ENCODE measurements around the gene CLEC18B. TPM values are rescaled to one million over a fixed set of nuclear protein-coding genes. Genes with fewer than 3 reads are reported as not detected.
"Not testable (repeated sequence)": the region's sequence is repeated elsewhere in the genome, so short reads cannot be mapped to it uniquely, and the experiment has no call there.

Gene CLEC18B
- polyA plus RNA-seq, 6 donors from 2014 or later, result not detected

GRCh38 chr16:74455213-74455612 is 33.9 kb upstream of the CLEC18B start:
- peak overlapping the region in 5 of 6 donors; percentile 9 to 96 (median 76) for H3K27ac Mint-ChIP-seq
- H3K4me1 Mint-ChIP-seq, result peaks cover 15 to 18% (median 18%) of the 10 kb centered on the region in 3 donors
- H3K27me3 Mint-ChIP-seq, result no peaks in the 10 kb centered on the region
- no peaks in the 10 kb centered on the region for H3K9me3 Mint-ChIP-seq
- H3K4me3 Mint-ChIP-seq, result no peak overlapping the region
- peaks cover 49 to 50% of the 10 kb centered on the region in 2 donors for H3K36me3 Mint-ChIP-seq
- DNase-seq (no peak), ATAC-seq (ENCODE audit: low read depth in 2 of 2) (no peak)

GRCh38 chr16:74451951-74452758 is 30.9 kb upstream of the CLEC18B start:
- no peaks in the 10 kb centered on the region for H3K9me3 Mint-ChIP-seq
- H3K36me3 Mint-ChIP-seq, result peaks cover 33 to 41% of the 10 kb centered on the region in 2 donors
- DNase-seq (no peak), ATAC-seq (ENCODE audit: low read depth in 2 of 2) (peak; percentile 44 to 69)
- H3K4me3 Mint-ChIP-seq, result no peak overlapping the region
- H3K4me1 Mint-ChIP-seq, result peaks cover 15 to 18% (median 18%) of the 10 kb centered on the region in 3 donors
- H3K27ac Mint-ChIP-seq, result peak overlapping the region; percentile 20 to 89 (median 59)
- H3K27me3 Mint-ChIP-seq, result no peaks in the 10 kb centered on the region

- peaks cover 33 to 40% of the 10 kb centered on the region in 2 donors for H3K36me3 Mint-ChIP-seq
- DNase-seq, result no peak
- ATAC-seq (ENCODE audit: low read depth in 2 of 2), result no peak
- peaks cover 15 to 18% (median 18%) of the 10 kb centered on the region in 3 donors for H3K4me1 Mint-ChIP-seq
- H3K9me3 Mint-ChIP-seq, result no peaks in the 10 kb centered on the region
- no peaks in the 10 kb centered on the region for H3K27me3 Mint-ChIP-seq
- H3K27ac Mint-ChIP-seq, result peak overlapping the region in 3 of 6 donors; percentile 29 to 74 (median 52)
- peak overlapping the region in 1 of 8 donors; percentile 45 for H3K4me3 Mint-ChIP-seq
Observed at GRCh38 chr16:74450967-74451760, 29.9 kb upstream of the CLEC18B start.

- H3K4me1 Mint-ChIP-seq, result peaks cover 15 to 18% (median 18%) of the 10 kb centered on the region in 3 donors
- peaks cover 24 to 30% of the 10 kb centered on the region in 2 donors for H3K36me3 Mint-ChIP-seq
- H3K27me3 Mint-ChIP-seq, result no peaks in the 10 kb centered on the region
- no peak for DNase-seq
- H3K9me3 Mint-ChIP-seq, result no peaks in the 10 kb centered on the region
- ATAC-seq (ENCODE audit: low read depth in 2 of 2), result no peak
- no peak overlapping the region for H3K4me3 Mint-ChIP-seq
- no peak overlapping the region for H3K27ac Mint-ChIP-seq
Observed at GRCh38 chr16:74450236-74450635, 29.0 kb upstream of the CLEC18B start.

- peaks cover 19 to 27% of the 10 kb centered on the region in 2 donors for H3K36me3 Mint-ChIP-seq
- no peaks in the 10 kb centered on the region for H3K27me3 Mint-ChIP-seq
- H3K4me3 Mint-ChIP-seq, result no peak overlapping the region
- no peak for DNase-seq
- peaks cover 15 to 18% (median 18%) of the 10 kb centered on the region in 3 donors for H3K4me1 Mint-ChIP-seq
- peak overlapping the region in 3 of 6 donors; percentile 40 to 66 (median 45) for H3K27ac Mint-ChIP-seq
- no peaks in the 10 kb centered on the region for H3K9me3 Mint-ChIP-seq
- ATAC-seq (ENCODE audit: low read depth in 2 of 2), result no peak
Observed at GRCh38 chr16:74449470-74449869, 28.2 kb upstream of the CLEC18B start.

- no peak for ATAC-seq (ENCODE audit: low read depth in 2 of 2)
- H3K27ac Mint-ChIP-seq, result peak overlapping the region in 3 of 6 donors; percentile 45 to 66 (median 47)
- H3K9me3 Mint-ChIP-seq, result no peaks in the 10 kb centered on the region
- H3K4me3 Mint-ChIP-seq, result no peak overlapping the region
- DNase-seq, result no peak
- peaks cover 19 to 27% of the 10 kb centered on the region in 2 donors for H3K36me3 Mint-ChIP-seq
- H3K4me1 Mint-ChIP-seq, result peaks cover 15 to 18% (median 18%) of the 10 kb centered on the region in 3 donors
- no peaks in the 10 kb centered on the region for H3K27me3 Mint-ChIP-seq
Observed at GRCh38 chr16:74448990-74449389, 27.7 kb upstream of the CLEC18B start.

DNA sequence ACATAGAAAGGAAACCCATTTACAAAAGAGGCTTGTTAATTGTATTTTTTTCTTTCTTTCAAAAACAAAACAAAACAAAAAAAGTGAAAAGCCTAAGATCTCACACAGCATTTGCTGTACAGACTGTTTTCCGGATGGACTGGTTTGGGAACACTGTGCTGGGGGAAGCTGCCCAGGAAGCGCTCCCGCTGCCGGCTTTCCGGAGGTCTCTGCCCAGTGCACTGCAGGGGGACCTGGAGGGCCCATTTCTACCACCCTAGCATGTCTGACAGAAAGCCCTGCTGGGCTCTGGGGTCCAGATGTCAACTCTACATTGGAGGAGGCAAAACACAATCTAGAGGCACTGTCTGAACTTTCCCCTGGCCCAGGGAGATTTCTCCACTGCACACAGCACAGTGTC is 26.3 kb upstream of the CLEC18B start:
- H3K36me3 Mint-ChIP-seq, result peaks cover 10 to 17% of the 10 kb centered on the region in 2 donors
- H3K4me3 Mint-ChIP-seq, result no peak overlapping the region
- ATAC-seq (ENCODE audit: low read depth in 2 of 2) (no peak), DNase-seq (no peak)
- H3K4me1 Mint-ChIP-seq, result peaks cover 6 to 9% (median 8%) of the 10 kb centered on the region in 3 donors
- H3K27ac Mint-ChIP-seq, result no peak overlapping the region
- H3K27me3 Mint-ChIP-seq, result no peaks in the 10 kb centered on the region
- H3K9me3 Mint-ChIP-seq, result no peaks in the 10 kb centered on the region

GRCh38 chr16:74446866-74447265 is 25.6 kb upstream of the CLEC18B start:
- H3K4me3 Mint-ChIP-seq, result peak overlapping the region in 1 of 8 donors; percentile 32
- H3K27ac Mint-ChIP-seq, result no peak overlapping the region
- DNase-seq, result no peak
- peaks cover 4 to 10% of the 10 kb centered on the region in 2 donors for H3K36me3 Mint-ChIP-seq
- no peaks in the 10 kb centered on the region for H3K9me3 Mint-ChIP-seq
- no peak for ATAC-seq (ENCODE audit: low read depth in 2 of 2)
- H3K27me3 Mint-ChIP-seq, result no peaks in the 10 kb centered on the region
- peaks cover 0 to 2% (median 1%) of the 10 kb centered on the region in 3 donors for H3K4me1 Mint-ChIP-seq

DNA sequence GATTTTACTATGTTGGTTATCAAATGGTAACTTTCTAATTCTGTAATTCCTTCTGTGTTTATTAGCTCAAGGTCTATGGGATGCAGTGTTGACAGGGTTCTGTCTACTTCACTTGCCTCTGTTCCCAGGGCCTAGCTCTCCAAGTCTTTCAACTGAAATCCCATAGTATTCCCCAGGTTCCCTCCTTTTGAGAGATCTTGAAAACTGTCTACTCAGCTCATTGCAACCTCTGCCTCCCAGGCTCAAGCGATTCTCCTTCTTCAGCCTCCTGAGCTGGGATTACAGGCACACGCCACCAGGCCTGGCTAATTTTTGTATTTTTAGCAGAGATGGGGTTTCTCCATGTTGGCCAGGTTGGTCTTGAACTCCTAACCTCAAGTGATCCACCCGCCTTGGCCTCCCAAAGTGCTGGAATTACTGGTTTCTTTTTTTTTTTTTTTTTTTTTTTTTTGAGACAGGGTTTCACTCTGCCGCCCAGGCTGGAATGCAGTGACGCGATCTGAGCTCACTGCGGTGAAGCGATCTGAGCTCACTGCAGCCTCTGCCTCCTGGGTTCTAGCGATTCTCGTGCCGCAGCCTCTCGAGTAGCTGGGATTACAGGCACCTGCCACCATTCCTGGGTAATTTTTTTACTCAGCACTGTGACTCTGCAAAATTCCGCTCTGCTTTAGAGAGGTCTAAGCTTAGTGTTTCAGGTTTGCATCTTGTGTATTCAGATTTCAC is 22.5 kb upstream of the CLEC18B start:
- not testable (repeated sequence) for H3K4me3 Mint-ChIP-seq, H3K27ac Mint-ChIP-seq, H3K27me3 Mint-ChIP-seq

GRCh38 chr16:74439685-74440084 is 18.4 kb upstream of the CLEC18B start:
- no peak overlapping the region for H3K4me3 Mint-ChIP-seq
- H3K9me3 Mint-ChIP-seq, result peaks cover 0 to 12% (median 6%) of the 10 kb centered on the region in 7 donors
- peaks cover 0 to 5% of the 10 kb centered on the region in 2 donors for H3K36me3 Mint-ChIP-seq
- ATAC-seq (ENCODE audit: low read depth in 2 of 2) (no peak), DNase-seq (no peak)
- no peak overlapping the region for H3K27ac Mint-ChIP-seq
- no peaks in the 10 kb centered on the region for H3K27me3 Mint-ChIP-seq
- H3K4me1 Mint-ChIP-seq, result no peaks in the 10 kb centered on the region

More for the DNA sequence above, 22.5 kb upstream of the CLEC18B start:
- H3K4me1 Mint-ChIP-seq; ATAC-seq (ENCODE audit: low read depth in 2 of 2); H3K9me3 Mint-ChIP-seq; H3K36me3 Mint-ChIP-seq; DNase-seq: not testable (repeated sequence)

- ATAC-seq (ENCODE audit: low read depth in 2 of 2) (no peak), DNase-seq (no peak)
- Mint-ChIP-seq H3K4me3 (no peak overlapping the region), H3K27ac (peak overlapping the region in 1 of 6 donors; percentile 40), H3K4me1 (no peaks in the 10 kb centered on the region), H3K36me3 (peaks cover 0 to 5% of the 10 kb centered on the region in 2 donors), H3K9me3 (peaks cover 0 to 18% (median 6%) of the 10 kb centered on the region in 7 donors), H3K27me3 (no peaks in the 10 kb centered on the region)
Observed at GRCh38 chr16:74438492-74438979, 17.3 kb upstream of the CLEC18B start.

GRCh38 chr16:74431516-74431915 is 10.2 kb upstream of the CLEC18B start:
- no peaks in the 10 kb centered on the region for H3K36me3 Mint-ChIP-seq
- DNase-seq (no peak), ATAC-seq (ENCODE audit: low read depth in 2 of 2) (no peak)
- H3K4me3 Mint-ChIP-seq, result no peak overlapping the region
- peaks cover 0 to 17% (median 6%) of the 10 kb centered on the region in 7 donors for H3K9me3 Mint-ChIP-seq
- H3K27me3 Mint-ChIP-seq, result no peaks in the 10 kb centered on the region
- no peak overlapping the region for H3K27ac Mint-ChIP-seq
- peaks cover 0 to 2% (median 0%) of the 10 kb centered on the region in 3 donors for H3K4me1 Mint-ChIP-seq
